NCI-H146 treated with DMSO at 0.1 percent for 48 hours (cell line): ENCODE results near the gene RHBDL3.

Source experiments
- DNase-seq: peaks from one replicate; lab custom pipeline; 2025; ENCODE audit not compliant: unreplicated experiment; lab: John Stamatoyannopoulos, UW

RHBDL3 gene

GRCh38 chr17:32266389-32267301 is 1.0 kb downstream of the RHBDL3 start:
- DNase-seq, result no peak

- no peak for DNase-seq
Measured at GRCh38 chr17:32267690-32268205, 2.1 kb downstream of the RHBDL3 start.

- DNase-seq, result no peak
Measured at GRCh38 chr17:32268734-32269288, 3.2 kb downstream of the RHBDL3 start.

- no peak for DNase-seq
Measured at GRCh38 chr17:32269377-32269776, 3.7 kb downstream of the RHBDL3 start.

GRCh38 chr17:32271844-32272243 is 6.2 kb downstream of the RHBDL3 start:
- DNase-seq, result no peak

GRCh38 chr17:32274101-32274500 is 8.5 kb downstream of the RHBDL3 start:
- no peak for DNase-seq

- no peak for DNase-seq
Measured at GRCh38 chr17:32274643-32275042, 9.0 kb downstream of the RHBDL3 start.

GRCh38 chr17:32275060-32276042 is 9.7 kb downstream of the RHBDL3 start:
- DNase-seq, result no peak

- DNase-seq, result no peak
Measured at GRCh38 chr17:32276171-32276601, 10.6 kb downstream of the RHBDL3 start.

GRCh38 chr17:32277284-32277683 is 11.7 kb downstream of the RHBDL3 start:
- no peak for DNase-seq

GRCh38 chr17:32278815-32279214 is 13.2 kb downstream of the RHBDL3 start:
- no peak for DNase-seq

- DNase-seq, result no peak
Measured at GRCh38 chr17:32279891-32280716, 14.5 kb downstream of the RHBDL3 start.

GRCh38 chr17:32281011-32281451 is 15.4 kb downstream of the RHBDL3 start:
- DNase-seq, result peak; percentile 87

- no peak for DNase-seq
Measured at GRCh38 chr17:32283745-32284201, 18.1 kb downstream of the RHBDL3 start.

- DNase-seq, result no peak
Measured at GRCh38 chr17:32285306-32285705, 19.7 kb downstream of the RHBDL3 start.

GRCh38 chr17:32285746-32286517 is 20.3 kb downstream of the RHBDL3 start:
- DNase-seq, result no peak

GRCh38 chr17:32286518-32286900 is 20.9 kb downstream of the RHBDL3 start:
- no peak for DNase-seq

GRCh38 chr17:32287804-32288511 is 22.3 kb downstream of the RHBDL3 start:
- no peak for DNase-seq

- DNase-seq, result no peak
Measured at GRCh38 chr17:32288615-32289014, 23.0 kb downstream of the RHBDL3 start.
